ENCODE measurements around the gene OR5B17. TPM values are rescaled to one million over a fixed set of nuclear protein-coding genes. Genes with fewer than 3 reads are reported as not detected.

Gene OR5B17
- total RNA-seq, 1 donor from 2014 or later, result not detected

DNA sequence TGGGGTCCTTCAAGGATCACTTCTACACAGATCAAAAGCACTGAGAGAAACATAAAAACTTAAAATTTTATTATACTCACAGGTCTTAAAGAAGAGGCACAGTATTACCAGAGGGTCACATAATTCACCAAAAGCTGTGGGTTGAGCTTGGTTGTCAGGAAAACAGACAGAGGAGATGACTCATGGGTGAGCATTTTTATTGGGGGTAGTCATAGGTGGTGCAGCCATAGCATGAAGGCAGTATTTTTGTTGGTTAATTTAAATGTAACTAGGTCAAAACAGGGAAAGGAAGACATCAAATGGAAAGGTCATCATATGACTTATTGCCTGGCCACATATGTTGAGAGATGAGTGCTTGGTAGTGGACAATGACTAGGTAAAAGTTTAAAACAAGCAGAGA is 24.2 kb downstream of the OR5B17 start:
- H3K4me3 Mint-ChIP-seq, result no peak overlapping the region
- H3K9me3 Mint-ChIP-seq, result peaks cover 8% of the 10 kb centered on the region
- H3K36me3 Mint-ChIP-seq (ENCODE audit: low read depth), result no peaks in the 10 kb centered on the region
- intact Hi-C loops (cut with micrococcal nuclease), result no loop called here
- TF ChIP-seq, protein P1, sequence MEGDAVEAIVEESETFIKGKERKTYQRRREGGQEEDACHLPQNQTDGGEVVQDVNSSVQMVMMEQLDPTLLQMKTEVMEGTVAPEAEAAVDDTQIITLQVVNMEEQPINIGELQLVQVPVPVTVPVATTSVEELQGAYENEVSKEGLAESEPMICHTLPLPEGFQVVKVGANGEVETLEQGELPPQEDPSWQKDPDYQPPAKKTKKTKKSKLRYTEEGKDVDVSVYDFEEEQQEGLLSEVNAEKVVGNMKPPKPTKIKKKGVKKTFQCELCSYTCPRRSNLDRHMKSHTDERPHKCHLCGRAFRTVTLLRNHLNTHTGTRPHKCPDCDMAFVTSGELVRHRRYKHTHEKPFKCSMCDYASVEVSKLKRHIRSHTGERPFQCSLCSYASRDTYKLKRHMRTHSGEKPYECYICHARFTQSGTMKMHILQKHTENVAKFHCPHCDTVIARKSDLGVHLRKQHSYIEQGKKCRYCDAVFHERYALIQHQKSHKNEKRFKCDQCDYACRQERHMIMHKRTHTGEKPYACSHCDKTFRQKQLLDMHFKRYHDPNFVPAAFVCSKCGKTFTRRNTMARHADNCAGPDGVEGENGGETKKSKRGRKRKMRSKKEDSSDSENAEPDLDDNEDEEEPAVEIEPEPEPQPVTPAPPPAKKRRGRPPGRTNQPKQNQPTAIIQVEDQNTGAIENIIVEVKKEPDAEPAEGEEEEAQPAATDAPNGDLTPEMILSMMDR (IDR thresholded peaks at IDR 0.05), result no peak
- DNase-seq (no peak), ATAC-seq (ENCODE audit: low read depth) (no peak)
- no peaks in the 10 kb centered on the region for H3K4me1 Mint-ChIP-seq
- no peak overlapping the region for H3K27ac Mint-ChIP-seq
- POLR2A ChIA-PET, result no interaction called here
- peaks cover 5% of the 10 kb centered on the region for H3K27me3 Mint-ChIP-seq
- CTCF ChIA-PET, result no interaction called here

DNA sequence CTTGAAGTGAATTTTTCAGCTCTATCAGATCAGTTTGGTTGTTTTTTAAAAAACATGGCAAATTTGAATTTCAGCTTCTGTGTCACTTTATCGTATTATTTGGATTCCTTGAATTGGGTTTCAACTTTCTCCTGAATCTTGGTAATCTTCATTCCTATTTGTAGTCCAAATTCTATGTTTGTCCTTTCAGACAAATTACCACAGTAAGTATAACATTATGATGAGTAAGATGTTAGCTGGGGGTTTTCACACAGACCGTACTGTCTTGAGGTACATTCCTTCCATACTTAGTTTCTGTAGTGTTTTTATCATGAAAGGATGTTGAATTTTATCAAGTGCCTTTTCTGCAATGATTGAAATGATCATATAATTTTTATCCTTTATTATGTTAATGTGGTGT is 28.0 kb downstream of the OR5B17 start:
- POLR2A ChIA-PET, result no interaction called here
- no peak for DNase-seq
- H3K27ac Mint-ChIP-seq, result no peak overlapping the region
- TF ChIP-seq, protein P1 (IDR thresholded peaks at IDR 0.05), result no peak
- CTCF ChIA-PET, result no interaction called here
- H3K9me3 Mint-ChIP-seq, result peaks cover 19% of the 10 kb centered on the region
- ATAC-seq (ENCODE audit: low read depth), result no peak
- no peaks in the 10 kb centered on the region for H3K36me3 Mint-ChIP-seq (ENCODE audit: low read depth)
- intact Hi-C loops (cut with micrococcal nuclease), result no loop called here
- no peaks in the 10 kb centered on the region for H3K4me1 Mint-ChIP-seq
- no peak overlapping the region for H3K4me3 Mint-ChIP-seq
- H3K27me3 Mint-ChIP-seq, result peaks cover 10% of the 10 kb centered on the region

DNA sequence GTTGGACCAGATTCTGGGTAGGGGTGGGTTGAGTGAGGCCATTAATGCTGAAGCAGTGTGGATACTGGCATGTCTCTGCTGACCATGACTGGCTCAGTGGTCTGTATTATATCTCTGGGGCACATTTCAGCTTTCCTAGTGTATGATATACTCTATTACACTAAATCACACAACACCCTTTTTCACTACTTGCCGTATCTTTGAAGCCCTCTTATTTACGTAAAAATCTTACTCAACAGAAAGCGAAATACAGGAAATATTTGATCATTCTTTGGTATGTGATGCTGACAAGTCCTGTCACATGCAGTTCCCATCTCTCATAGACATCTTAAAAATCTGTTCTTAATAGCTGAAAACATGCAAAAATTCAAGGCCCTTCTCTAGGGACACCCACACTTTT is 40.3 kb downstream of the OR5B17 start:
- intact Hi-C loops (cut with micrococcal nuclease), result no loop called here
- ChIA-PET CTCF (no interaction called here), POLR2A (no interaction called here)
- Mint-ChIP-seq H3K4me3 (no peak overlapping the region), H3K27ac (no peak overlapping the region), H3K36me3 (ENCODE audit: low read depth) (no peaks in the 10 kb centered on the region), H3K9me3 (peaks cover under 1% of the 10 kb centered on the region), H3K4me1 (no peaks in the 10 kb centered on the region), H3K27me3 (peaks cover 6% of the 10 kb centered on the region)
- DNase-seq, result no peak
- TF ChIP-seq, protein P1 (IDR thresholded peaks at IDR 0.05), result no peak
- ATAC-seq (ENCODE audit: low read depth), result no peak

DNA sequence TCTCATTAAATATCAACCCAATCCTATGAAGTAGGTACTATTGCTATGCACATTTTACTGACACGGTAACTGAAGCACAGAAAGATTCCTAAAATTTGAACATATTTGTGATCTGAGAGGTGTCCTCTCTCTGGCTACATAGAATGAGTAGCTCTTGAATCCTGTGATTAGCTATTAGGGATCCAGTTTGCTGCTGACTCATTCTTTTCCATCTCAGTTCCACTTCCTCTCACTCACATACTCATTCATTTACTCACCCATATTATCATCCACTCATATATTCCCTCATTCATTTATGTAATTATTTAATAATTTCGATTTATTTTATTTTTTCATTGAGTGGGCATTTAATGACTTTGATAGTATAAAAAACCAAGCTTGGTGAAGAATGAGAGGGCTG is 42.7 kb downstream of the OR5B17 start:
- Mint-ChIP-seq H3K4me1 (no peaks in the 10 kb centered on the region), H3K27me3 (peaks cover 14% of the 10 kb centered on the region), H3K9me3 (peaks cover 7% of the 10 kb centered on the region), H3K36me3 (ENCODE audit: low read depth) (no peaks in the 10 kb centered on the region), H3K4me3 (no peak overlapping the region), H3K27ac (no peak overlapping the region)
- ChIA-PET POLR2A (no interaction called here), CTCF (no interaction called here)
- intact Hi-C loops (cut with micrococcal nuclease), result no loop called here
- no peak for DNase-seq
- TF ChIP-seq, protein P1 (IDR thresholded peaks at IDR 0.05), result no peak
- ATAC-seq (ENCODE audit: low read depth), result no peak

Other genes starting within 250 kb of the OR5B17 start
- gene OR9I1, start 233.5 kb downstream of the OR5B17 start, total RNA-seq, result not detected in 2 replicates
- gene OR9Q2, start 170.0 kb downstream of the OR5B17 start, total RNA-seq, result not detected in 2 replicates
- gene OR1S2, start 154.9 kb downstream of the OR5B17 start, total RNA-seq, result not detected in 2 replicates
- not detected in 2 replicates for gene OR1S1, start 146.3 kb downstream of the OR5B17 start, total RNA-seq
- not detected in 2 replicates for gene OR10Q1, start 130.2 kb downstream of the OR5B17 start, total RNA-seq
- gene OR10W1, start 90.8 kb downstream of the OR5B17 start, total RNA-seq, result not detected in 2 replicates
- gene OR5B3, start 47.8 kb upstream of the OR5B17 start, total RNA-seq, result not detected in 2 replicates
- gene OR5B2, start 69.1 kb upstream of the OR5B17 start, total RNA-seq, result not detected in 2 replicates
- not detected in 2 replicates for gene OR5B12, start 83.2 kb upstream of the OR5B17 start, total RNA-seq
- 0.60 and 0.71 TPM in 2 replicates for gene OR5B21, start 149.0 kb upstream of the OR5B17 start, total RNA-seq
- 279 and 284 TPM in 2 replicates for gene LPXN, start 216.8 kb upstream of the OR5B17 start, total RNA-seq
- gene ZFP91, start 220.0 kb upstream of the OR5B17 start, total RNA-seq, result 50.8 and 52.9 TPM in 2 replicates